ENCODE data around the gene CNTN6. TPM values are rescaled to one million over a fixed set of nuclear protein-coding genes. Genes with fewer than 3 reads are reported as not detected.

CNTN6 gene
- total RNA-seq, 1 donor from 2014 or later = 0.38 TPM

- DNase-seq (ENCODE audit: low read depth) = no peak
- Histone ChIP-seq H3K4me3 (ENCODE audit: low read depth, low read length) (no peak overlapping the region), H3K36me3 (ENCODE audit: control insufficient read depth, insufficient read depth, low read length) (no peaks in the 10 kb centered on the region), H3K27me3 (ENCODE audit: control insufficient read depth, insufficient read depth, low read length) (no peaks in the 10 kb centered on the region)
- no peak for TF ChIP-seq CTCF (IDR thresholded peaks at IDR 0.05; ENCODE audit: insufficient read depth, low read length, poor library complexity, severe bottlenecking)
These were observed 195.0 kb downstream of the CNTN6 start for GRCh38 chr3:1287815-1288214.

GRCh38 chr3:1288805-1289494 is 196.1 kb downstream of the CNTN6 start:
- TF ChIP-seq CTCF (IDR thresholded peaks at IDR 0.05; ENCODE audit: insufficient read depth, low read length, poor library complexity, severe bottlenecking) = no peak
- H3K36me3 ChIP-seq (ENCODE audit: control insufficient read depth, insufficient read depth, low read length) = no peaks in the 10 kb centered on the region
- DNase-seq (ENCODE audit: low read depth) = no peak
- no peaks in the 10 kb centered on the region for H3K27me3 ChIP-seq (ENCODE audit: control insufficient read depth, insufficient read depth, low read length)
- H3K4me3 ChIP-seq (ENCODE audit: low read depth, low read length) = no peak overlapping the region

- no peak for TF ChIP-seq CTCF (IDR thresholded peaks at IDR 0.05; ENCODE audit: insufficient read depth, low read length, poor library complexity, severe bottlenecking)
- DNase-seq (ENCODE audit: low read depth) = no peak
- no peaks in the 10 kb centered on the region for H3K36me3 ChIP-seq (ENCODE audit: control insufficient read depth, insufficient read depth, low read length)
- no peaks in the 10 kb centered on the region for H3K27me3 ChIP-seq (ENCODE audit: control insufficient read depth, insufficient read depth, low read length)
- no peak overlapping the region for H3K4me3 ChIP-seq (ENCODE audit: low read depth, low read length)
These were observed 199.8 kb downstream of the CNTN6 start for GRCh38 chr3:1292571-1293071.

- Histone ChIP-seq H3K36me3 (ENCODE audit: control insufficient read depth, insufficient read depth, low read length) (no peaks in the 10 kb centered on the region), H3K27me3 (ENCODE audit: control insufficient read depth, insufficient read depth, low read length) (no peaks in the 10 kb centered on the region), H3K4me3 (ENCODE audit: low read depth, low read length) (no peak overlapping the region)
- DNase-seq (ENCODE audit: low read depth) = no peak
- no peak for TF ChIP-seq CTCF (IDR thresholded peaks at IDR 0.05; ENCODE audit: insufficient read depth, low read length, poor library complexity, severe bottlenecking)
These were observed 201.8 kb downstream of the CNTN6 start for GRCh38 chr3:1294586-1294985.

- Histone ChIP-seq H3K27me3 (ENCODE audit: control insufficient read depth, insufficient read depth, low read length) (no peaks in the 10 kb centered on the region), H3K4me3 (ENCODE audit: low read depth, low read length) (no peak overlapping the region), H3K36me3 (ENCODE audit: control insufficient read depth, insufficient read depth, low read length) (no peaks in the 10 kb centered on the region)
- TF ChIP-seq CTCF (IDR thresholded peaks at IDR 0.05; ENCODE audit: insufficient read depth, low read length, poor library complexity, severe bottlenecking) = no peak
- no peak for DNase-seq (ENCODE audit: low read depth)
These were observed 225.6 kb downstream of the CNTN6 start for GRCh38 chr3:1318296-1319005.
